Neutrophil (primary cell): ENCODE results near the gene KIF3B.

Experiments
- H3K27ac ChIP-seq: fragments of 200-600 bp; sonication (generic); 2 replicates; pipeline ENCODE4 v1.5.1; 2016; ENCODE audit warnings: mild to moderate bottlenecking, moderate library complexity
- H3K27me3 ChIP-seq: fragments of 200-600 bp; sonication (generic); 2 replicates; pipeline ENCODE4 v1.6.0; 2016; ENCODE audit warnings: mild to moderate bottlenecking
- H3K36me3 ChIP-seq: fragments of 200-600 bp; sonication (generic); 2 replicates; pipeline ENCODE4 v1.5.1; 2017
- H3K4me1 ChIP-seq, 2 experiments: fragments of 200-600 bp in 1 of 2; sonication (generic) in 1 of 2; 1 replicate in 1 of 2; 2 replicates in 1 of 2; pipeline versions ENCODE4 v1.5.1 to v1.6.1; 2013 to 2016; ENCODE audit warnings: low read depth in 1 of 2, low read length in 1 of 2, mild to moderate bottlenecking in 1 of 2, moderate library complexity in 1 of 2; ENCODE audit not compliant: control insufficient read depth in 1 of 2, insufficient read depth in 1 of 2
- H3K4me3 ChIP-seq, 2 experiments: fragments of 200-600 bp in 1 of 2; sonication (generic) in 1 of 2; 1 replicate in 1 of 2; 2 replicates in 1 of 2; pipeline ENCODE4 v1.5.1; 2013 to 2016; ENCODE audit warnings: low read depth in 1 of 2, low read length in 1 of 2, mild to moderate bottlenecking in 1 of 2, moderate library complexity in 1 of 2
- H3K9me3 ChIP-seq: fragments of 200-600 bp; sonication (generic); 2 replicates; pipeline ENCODE4 v1.5.1; 2016
- TF ChIP-seq, protein P1 (sequence below): fragments of 200-600 bp; sonication (generic); IDR thresholded peaks from 2 replicates; pipeline ENCODE4 v1.5.1; 2016; ENCODE audit warnings: antibody characterized with exemption

Gene KIF3B

DNA sequence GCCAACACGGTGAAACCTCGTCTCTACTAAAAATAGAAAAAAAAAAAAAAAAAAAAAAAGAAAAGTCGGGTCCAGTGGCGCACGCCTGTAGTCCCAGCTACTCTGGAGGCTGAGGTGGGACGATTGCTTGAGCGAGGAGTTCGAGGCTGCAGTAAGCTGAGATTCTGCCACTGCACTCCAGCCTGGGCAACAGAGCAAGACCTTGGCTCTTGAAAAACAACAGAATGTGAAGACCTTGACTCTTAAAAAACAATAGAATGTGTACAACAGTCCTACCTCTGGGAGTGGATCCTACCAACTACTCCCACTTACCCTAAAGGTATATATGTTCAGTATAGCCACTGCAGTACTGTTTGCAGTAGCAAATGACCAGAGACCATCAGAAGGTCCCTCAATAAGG, 15.1 kb downstream of the KIF3B start:
- Histone ChIP-seq H3K4me3 (no peak overlapping the region), H3K36me3 (no peaks in the 10 kb centered on the region), H3K27me3 (no peaks in the 10 kb centered on the region), H3K27ac (no peak overlapping the region), H3K9me3 (no peaks in the 10 kb centered on the region), H3K4me1 (no peaks in the 10 kb centered on the region)
- TF ChIP-seq, protein P1, sequence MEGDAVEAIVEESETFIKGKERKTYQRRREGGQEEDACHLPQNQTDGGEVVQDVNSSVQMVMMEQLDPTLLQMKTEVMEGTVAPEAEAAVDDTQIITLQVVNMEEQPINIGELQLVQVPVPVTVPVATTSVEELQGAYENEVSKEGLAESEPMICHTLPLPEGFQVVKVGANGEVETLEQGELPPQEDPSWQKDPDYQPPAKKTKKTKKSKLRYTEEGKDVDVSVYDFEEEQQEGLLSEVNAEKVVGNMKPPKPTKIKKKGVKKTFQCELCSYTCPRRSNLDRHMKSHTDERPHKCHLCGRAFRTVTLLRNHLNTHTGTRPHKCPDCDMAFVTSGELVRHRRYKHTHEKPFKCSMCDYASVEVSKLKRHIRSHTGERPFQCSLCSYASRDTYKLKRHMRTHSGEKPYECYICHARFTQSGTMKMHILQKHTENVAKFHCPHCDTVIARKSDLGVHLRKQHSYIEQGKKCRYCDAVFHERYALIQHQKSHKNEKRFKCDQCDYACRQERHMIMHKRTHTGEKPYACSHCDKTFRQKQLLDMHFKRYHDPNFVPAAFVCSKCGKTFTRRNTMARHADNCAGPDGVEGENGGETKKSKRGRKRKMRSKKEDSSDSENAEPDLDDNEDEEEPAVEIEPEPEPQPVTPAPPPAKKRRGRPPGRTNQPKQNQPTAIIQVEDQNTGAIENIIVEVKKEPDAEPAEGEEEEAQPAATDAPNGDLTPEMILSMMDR, result no peak

- Histone ChIP-seq H3K27me3 (no peaks in the 10 kb centered on the region), H3K36me3 (no peaks in the 10 kb centered on the region), H3K4me1 (no peaks in the 10 kb centered on the region), H3K4me3 (no peak overlapping the region), H3K9me3 (no peaks in the 10 kb centered on the region), H3K27ac (no peak overlapping the region)
- TF ChIP-seq, protein P1, result no peak
Measured at GRCh38 chr20:32294071-32294470, 16.6 kb downstream of the KIF3B start.

- no peaks in the 10 kb centered on the region for H3K36me3 ChIP-seq
- no peaks in the 10 kb centered on the region for H3K27me3 ChIP-seq
- no peak overlapping the region for H3K27ac ChIP-seq
- H3K4me3 ChIP-seq, result no peak overlapping the region
- TF ChIP-seq, protein P1, result no peak
- H3K9me3 ChIP-seq, result no peaks in the 10 kb centered on the region
- H3K4me1 ChIP-seq, result no peaks in the 10 kb centered on the region
Measured at GRCh38 chr20:32296412-32296811, 19.0 kb downstream of the KIF3B start.

DNA sequence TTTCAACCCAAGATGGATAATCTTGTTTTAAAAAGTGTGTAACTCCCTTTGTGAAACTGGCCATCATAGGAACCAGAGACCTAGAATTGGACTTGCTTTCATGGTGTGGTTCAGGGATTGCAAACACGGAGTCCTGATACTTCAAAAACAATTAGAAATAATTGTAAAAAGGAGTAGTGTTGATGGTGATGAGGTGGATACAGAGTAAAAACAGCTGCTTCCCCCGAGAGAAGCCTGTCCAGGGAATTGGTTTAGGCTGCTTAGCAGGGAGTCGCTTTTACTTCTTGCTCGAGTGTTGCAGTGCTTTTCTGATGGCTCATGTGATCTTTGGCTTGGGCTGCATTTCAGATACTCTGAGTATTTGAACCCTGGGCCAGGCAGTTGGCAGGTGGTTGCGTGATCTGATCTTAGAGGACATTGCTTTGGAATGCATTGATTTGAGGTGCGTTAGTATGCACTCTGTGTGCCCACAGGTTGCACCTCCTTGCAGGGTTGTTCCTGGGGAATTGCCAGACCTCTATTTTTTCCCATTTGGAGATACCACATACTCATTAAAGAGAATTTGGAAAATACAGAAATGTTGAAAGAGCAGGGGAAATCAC, 19.5 kb downstream of the KIF3B start:
- Histone ChIP-seq H3K9me3 (no peaks in the 10 kb centered on the region), H3K27me3 (no peaks in the 10 kb centered on the region), H3K27ac (no peak overlapping the region), H3K4me3 (no peak overlapping the region), H3K36me3 (no peaks in the 10 kb centered on the region), H3K4me1 (no peaks in the 10 kb centered on the region)
- TF ChIP-seq, protein P1, result no peak

DNA sequence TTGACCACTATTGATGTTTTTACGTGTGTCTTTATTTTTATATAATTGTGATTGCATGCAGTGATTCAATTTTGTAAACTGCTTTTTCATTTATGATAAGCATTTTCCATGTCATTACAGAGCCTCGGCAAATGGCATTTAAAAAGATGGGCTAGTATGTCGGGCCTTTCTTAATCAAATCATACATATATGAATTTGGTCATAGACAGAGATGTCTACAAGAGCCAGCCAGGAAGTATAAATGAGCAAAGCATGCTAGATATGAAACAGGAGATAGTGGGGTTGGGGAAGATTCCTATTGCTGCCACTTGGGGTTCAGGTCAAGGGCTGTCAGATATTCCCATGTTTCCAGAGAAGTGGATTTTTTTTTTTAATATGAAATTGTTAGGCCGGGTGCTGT, 20.0 kb downstream of the KIF3B start:
- no peak overlapping the region for H3K4me3 ChIP-seq

More for the DNA sequence above, 20.0 kb downstream of the KIF3B start:
- no peaks in the 10 kb centered on the region for H3K27me3 ChIP-seq
- H3K4me1 ChIP-seq, result no peaks in the 10 kb centered on the region
- no peak overlapping the region for H3K27ac ChIP-seq
- no peaks in the 10 kb centered on the region for H3K36me3 ChIP-seq
- no peaks in the 10 kb centered on the region for H3K9me3 ChIP-seq
- TF ChIP-seq, protein P1, result no peak
